Nucleus accumbens (tissue), 56 donors: Measurements from ENCODE around the gene MYL6.
"Not testable (repeated sequence)": the region's sequence is repeated elsewhere in the genome, so short reads cannot be mapped to it uniquely, and the experiment has no call there.

ENCODE experiments used
- DNase-seq, 56 donors: peaks; one replicate each; lab custom pipeline; 2025; lab: John Stamatoyannopoulos, UW

The MYL6 gene

GRCh38 chr12:56188131-56188777 lies 30.1 kb downstream of the MYL6 start:
- DNase-seq, result peak in 1 of 56 donors; percentile 10

DNA sequence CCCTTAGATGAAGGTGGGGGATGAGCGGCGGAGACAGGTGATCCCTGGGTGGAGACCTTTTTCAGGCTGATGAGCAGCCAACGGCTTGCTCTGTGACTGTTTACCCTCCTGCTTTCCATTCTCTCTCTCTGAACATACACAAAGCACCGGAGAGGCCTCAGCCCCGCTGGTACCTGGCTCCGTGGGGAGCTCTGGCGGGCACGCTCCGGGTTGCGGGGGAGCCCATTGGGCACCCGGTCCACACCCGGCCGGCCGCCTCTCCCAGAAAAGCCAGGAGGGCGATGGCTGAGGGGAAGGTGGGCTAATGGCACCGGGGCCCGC lies 30.6 kb downstream of the MYL6 start:
- peak in 14 of 56 donors; percentile 6 to 50 (median 29) for DNase-seq

DNA sequence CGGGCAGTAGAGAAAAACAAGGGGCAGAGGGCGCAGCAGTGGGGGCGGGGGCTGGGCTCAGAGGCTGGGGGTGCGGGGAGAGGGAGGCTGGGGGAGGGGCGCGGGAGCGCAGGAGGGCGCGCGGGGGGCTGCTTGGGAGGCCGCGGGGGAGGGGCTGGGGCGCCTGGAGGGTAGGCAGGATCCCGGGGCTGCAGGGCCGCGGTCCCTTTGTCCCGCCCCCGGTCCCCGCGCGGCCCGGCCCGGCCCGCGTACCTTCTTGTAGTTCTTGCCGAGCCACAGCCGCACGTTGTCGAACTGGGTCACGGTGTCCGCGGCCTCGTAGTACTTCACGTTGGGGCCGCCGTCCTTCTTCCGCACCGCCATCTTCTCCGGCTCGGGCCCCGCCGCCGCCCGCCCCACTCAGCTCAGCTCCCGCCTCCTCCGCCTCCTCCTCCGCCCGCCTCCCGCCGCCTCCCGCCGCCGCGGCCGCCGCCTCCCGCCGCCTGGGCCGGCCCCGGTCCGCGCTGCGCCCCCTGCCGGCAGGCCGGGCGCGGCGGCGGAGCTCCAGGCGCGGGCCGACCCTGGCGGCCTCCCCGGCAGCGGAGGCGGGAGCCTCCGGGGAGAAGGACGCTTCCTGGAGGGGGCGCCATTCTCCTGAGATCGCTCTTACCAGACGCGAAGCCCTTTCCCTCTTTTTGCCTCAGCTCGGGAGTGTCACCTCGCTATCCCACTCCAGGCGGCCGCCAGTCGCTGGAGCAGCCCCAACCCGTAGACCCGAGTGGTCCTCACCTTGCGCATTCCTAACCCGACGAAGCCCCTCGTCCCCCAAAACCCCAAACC lies 31.1 kb downstream of the MYL6 start, which contains the start of gene SMARCC2:
Gene SMARCC2, minus strand, starts transcription at position 385 of the 819 bp plus-strand sequence. Its CDS starts 22 bp downstream, at position 363.
- peak in 54 of 56 donors; percentile 22 to 91 (median 70) for DNase-seq

GRCh38 chr12:56189918-56190694 lies 31.9 kb downstream of the MYL6 start:
- DNase-seq, result peak in 54 of 56 donors; percentile 11 to 91 (median 68)

DNA sequence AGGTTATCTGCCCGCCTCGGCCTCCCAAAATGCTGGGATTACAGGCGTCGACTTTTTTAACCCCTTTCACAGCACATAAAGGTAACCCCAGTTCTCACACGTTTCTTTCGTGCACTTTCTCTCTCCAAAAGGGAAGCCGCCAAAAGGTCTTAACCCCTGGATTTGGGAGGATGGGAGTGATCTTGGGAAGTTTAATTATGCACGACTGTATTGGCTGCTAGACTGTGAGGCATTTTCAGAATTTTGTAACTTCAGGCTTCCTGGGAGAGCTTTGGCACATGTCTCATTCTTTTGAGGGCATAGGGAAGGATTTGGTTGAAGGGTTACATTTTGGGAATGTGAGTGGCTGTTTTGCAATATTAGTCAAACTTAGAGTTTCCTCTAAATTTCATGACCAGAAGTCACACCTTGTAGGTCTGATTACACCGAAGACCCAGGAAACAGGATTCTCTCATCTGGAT lies 32.6 kb downstream of the MYL6 start:
- peak in 1 of 56 donors; percentile 37 for DNase-seq

- no peak for DNase-seq
Observed at GRCh38 chr12:56192582-56192981, 34.4 kb downstream of the MYL6 start.

DNA sequence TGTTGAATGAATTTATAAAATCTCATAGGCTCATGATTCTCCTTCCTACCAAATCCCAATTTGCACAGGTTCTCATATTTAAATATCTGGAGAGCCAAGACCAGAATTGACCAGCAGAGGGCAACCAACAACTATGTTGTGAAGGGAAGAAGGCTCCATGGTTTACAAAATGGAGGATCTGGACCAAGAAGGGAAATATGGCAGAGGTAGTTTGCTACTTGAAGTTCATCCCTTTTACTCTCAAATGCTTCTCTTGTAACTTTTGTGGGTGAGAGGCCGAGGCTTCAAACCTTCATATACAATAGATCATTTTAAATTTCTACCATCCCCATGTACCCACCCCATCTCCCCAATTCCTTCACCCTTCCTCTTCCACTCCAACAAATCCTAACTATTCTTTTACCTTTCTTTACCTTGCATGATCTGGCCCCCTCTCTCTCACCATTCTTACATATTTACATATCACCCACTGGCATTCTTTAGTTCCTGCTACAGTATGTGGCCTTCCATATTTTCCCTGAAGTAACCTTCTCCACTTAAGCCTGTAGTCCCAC lies 34.9 kb downstream of the MYL6 start:
- DNase-seq, result peak in 42 of 56 donors; percentile 1 to 82 (median 22)

DNA sequence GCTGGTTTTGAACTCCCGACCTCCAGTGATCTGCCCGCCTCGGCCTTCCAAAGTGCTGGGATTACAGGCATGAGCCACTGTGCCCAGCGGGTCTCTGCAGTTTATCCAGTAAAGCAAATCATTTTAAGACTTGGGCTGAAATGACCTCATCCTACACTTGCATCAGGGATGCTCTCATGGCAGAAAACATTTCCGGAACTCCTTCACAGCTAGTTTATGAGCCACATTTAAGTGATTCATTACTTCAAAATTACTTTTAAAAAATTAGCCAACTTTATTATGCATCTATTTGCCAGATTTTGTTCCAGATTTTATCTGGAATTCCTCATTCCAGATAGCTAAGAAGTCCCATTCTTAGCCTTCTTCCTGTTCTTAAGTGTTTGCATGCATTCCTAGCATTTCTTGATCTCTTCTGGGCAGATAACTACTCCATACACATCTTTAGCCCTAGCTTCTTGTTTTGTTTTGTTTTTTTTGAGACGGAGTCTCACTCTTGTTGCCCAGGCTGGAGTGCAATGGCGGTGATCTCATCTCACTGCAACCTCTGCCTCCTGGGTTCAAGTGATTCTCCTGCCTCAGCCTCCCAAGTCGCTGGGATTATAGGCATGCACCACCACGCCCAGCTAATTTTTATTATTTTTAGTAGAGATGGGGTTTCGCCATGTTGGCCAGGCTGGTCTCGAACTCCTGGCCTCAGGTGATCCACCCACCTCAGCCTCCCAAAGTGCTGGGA lies 38.8 kb downstream of the MYL6 start:
- DNase-seq, result not testable (repeated sequence)

- no peak for DNase-seq
Observed at GRCh38 chr12:56197921-56198635, 39.9 kb downstream of the MYL6 start.

DNA sequence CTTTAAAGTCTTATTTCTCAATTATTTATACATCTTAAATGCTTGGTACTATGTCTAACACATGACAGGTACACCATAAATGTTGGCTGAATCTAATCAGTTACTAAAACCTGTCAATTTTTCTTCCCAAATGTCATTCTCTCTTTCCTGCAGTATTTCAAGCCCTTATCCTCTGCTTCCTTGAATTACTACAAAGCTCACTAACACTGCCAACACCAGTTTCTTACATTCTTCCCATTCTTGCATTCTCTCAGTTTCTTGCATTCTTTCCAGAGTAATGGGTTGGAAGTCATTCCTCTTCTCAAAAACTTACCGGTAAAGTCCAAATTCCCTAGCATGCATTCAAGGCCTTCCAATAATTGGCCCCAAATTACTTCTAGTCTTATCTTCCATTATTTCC lies 40.7 kb downstream of the MYL6 start:
- no peak for DNase-seq

- DNase-seq, result no peak
Observed at GRCh38 chr12:56202366-56202765, 44.2 kb downstream of the MYL6 start.

- no peak for DNase-seq
Observed at GRCh38 chr12:56202838-56203237, 44.7 kb downstream of the MYL6 start.

- no peak for DNase-seq
Observed at GRCh38 chr12:56204275-56204674, 46.1 kb downstream of the MYL6 start.

GRCh38 chr12:56205445-56205844 lies 47.3 kb downstream of the MYL6 start:
- DNase-seq, result no peak

GRCh38 chr12:56206452-56207166 lies 48.5 kb downstream of the MYL6 start:
- peak in 17 of 56 donors; percentile 0 to 33 (median 9) for DNase-seq

- no peak for DNase-seq
Observed at GRCh38 chr12:56208006-56208405, 49.8 kb downstream of the MYL6 start.
